ENCODE measurements around the gene KLC3. TPM values are rescaled to one million over a fixed set of nuclear protein-coding genes. Genes with fewer than 3 reads are reported as not detected.

The KLC3 gene
- total RNA-seq, 1 experiment from 2014 or later = 22.8 TPM

- TF ChIP-seq CBX3 (IDR thresholded peaks at IDR 0.05; ENCODE audit: low read depth) = no peak
- TF ChIP-seq POLR2AphosphoS5 (IDR thresholded peaks at IDR 0.05; ENCODE audit: low read depth, low read length) = no peak
- H2AFZ ChIP-seq (ENCODE audit: low read depth, low read length, poor library complexity, severe bottlenecking) = no peak overlapping the region
- H3K4me1 ChIP-seq (ENCODE audit: control insufficient read depth in 1 of 2, insufficient read depth in 2 of 2, low read length in 2 of 2) = peaks cover 23 to 29% of the 10 kb centered on the region in 2 experiments
- ATAC-seq = no peak
- POLR2A ChIA-PET = no interaction called here
- RAD21 ChIA-PET (ENCODE audit: low non-redundant PET in 1 of 2, low total read pairs in 2 of 2, uncharacterized antibody in 2 of 2, unreplicated experiment in 2 of 2) = no interaction called here
- H3K4me3 ChIP-seq (replicated peaks in 1 of 2; ENCODE audit: low read depth in 1 of 2, low read length in 2 of 2) = no peak overlapping the region
- H3K9ac ChIP-seq (ENCODE audit: low read length) = no peak overlapping the region
- H3K9me3 ChIP-seq (ENCODE audit: control insufficient read depth in 1 of 2, insufficient read depth in 1 of 2, low read depth in 1 of 2, low read length in 2 of 2) = no peaks in the 10 kb centered on the region
- no peak for DNase-seq (ENCODE audit: low read depth, low spot score)
- H3K27me3 ChIP-seq (ENCODE audit: insufficient read depth, low read length) = no peaks in the 10 kb centered on the region
- no peaks in the 10 kb centered on the region for H4K20me1 ChIP-seq (ENCODE audit: insufficient read depth)
- H3K27ac ChIP-seq (ENCODE audit: low read depth, low read length) = no peak overlapping the region
- BruUV-seq (replicated peaks) = no TSS peak
- H3K79me2 ChIP-seq (ENCODE audit: insufficient read depth, low read length) = no peaks in the 10 kb centered on the region
- no peak overlapping the region for H3K4me2 ChIP-seq (ENCODE audit: low read length)
- H3K36me3 ChIP-seq (ENCODE audit: control insufficient read depth in 1 of 2, insufficient read depth in 2 of 2, low read length in 2 of 2) = no peaks in the 10 kb centered on the region
- intact Hi-C loops (cut with micrococcal nuclease) = no loop called here
- CTCF ChIA-PET = no interaction called here
- H3K9me2 ChIP-seq (ENCODE audit: insufficient read depth) = no peaks in the 10 kb centered on the region
Observed at GRCh38 chr19:45324349-45324907, 16.1 kb upstream of the KLC3 start.

GRCh38 chr19:45327404-45328143 is 13.0 kb upstream of the KLC3 start:
- ChIA-PET CTCF (no interaction called here), POLR2A (interaction anchor here (0.6 kb wide), 1 partner anchor 17 kb away, joined by 3 read pairs; no protein-coding TSS in a partner anchor), RAD21 (ENCODE audit: low non-redundant PET in 1 of 2, low total read pairs in 2 of 2, uncharacterized antibody in 2 of 2, unreplicated experiment in 2 of 2) (no interaction called here)
- Histone ChIP-seq H3K79me2 (ENCODE audit: insufficient read depth, low read length) (no peaks in the 10 kb centered on the region), H2AFZ (ENCODE audit: low read depth, low read length, poor library complexity, severe bottlenecking) (no peak overlapping the region), H3K27ac (ENCODE audit: low read depth, low read length) (no peak overlapping the region), H3K4me1 (ENCODE audit: control insufficient read depth in 1 of 2, insufficient read depth in 2 of 2, low read length in 2 of 2) (peaks cover 6 to 11% of the 10 kb centered on the region in 2 experiments; a peak in 3 of 4 replicates), H3K36me3 (ENCODE audit: control insufficient read depth in 1 of 2, insufficient read depth in 2 of 2, low read length in 2 of 2) (no peaks in the 10 kb centered on the region), H3K9me3 (ENCODE audit: control insufficient read depth in 1 of 2, insufficient read depth in 1 of 2, low read depth in 1 of 2, low read length in 2 of 2) (no peaks in the 10 kb centered on the region), H3K27me3 (ENCODE audit: insufficient read depth, low read length) (no peaks in the 10 kb centered on the region), H3K4me2 (ENCODE audit: low read length) (no peak overlapping the region), H4K20me1 (ENCODE audit: insufficient read depth) (no peaks in the 10 kb centered on the region), H3K4me3 (replicated peaks in 1 of 2; ENCODE audit: low read depth in 1 of 2, low read length in 2 of 2) (no peak overlapping the region), H3K9me2 (ENCODE audit: insufficient read depth) (no peaks in the 10 kb centered on the region), H3K9ac (ENCODE audit: low read length) (no peak overlapping the region)
- no TSS peak for BruUV-seq (replicated peaks)
- DNase-seq (ENCODE audit: low read depth, low spot score) (no peak), ATAC-seq (no peak)
- intact Hi-C loops (cut with micrococcal nuclease) = no loop called here
- no peak for TF ChIP-seq CBX3 (IDR thresholded peaks at IDR 0.05; ENCODE audit: low read depth)
- TF ChIP-seq RAD21 (IDR thresholded peaks at IDR 0.05; ENCODE audit: low read depth) = no peak
- TF ChIP-seq REST (IDR thresholded peaks at IDR 0.05; ENCODE audit: low read depth) = no peak
- no peak for TF ChIP-seq SIN3A (IDR thresholded peaks at IDR 0.05; ENCODE audit: low read depth)
- no peak for TF ChIP-seq YY1 (IDR thresholded peaks at IDR 0.05; ENCODE audit: extremely low read depth, insufficient replicate concordance, low read depth, low read length)
- no peak for TF ChIP-seq SP1 (IDR thresholded peaks at IDR 0.05; ENCODE audit: low read depth)
- TF ChIP-seq EGR1 (IDR thresholded peaks at IDR 0.05; ENCODE audit: low read depth) = no peak
- no peak for TF ChIP-seq SRF (IDR thresholded peaks at IDR 0.05; ENCODE audit: low read depth)
- no peak for TF ChIP-seq FOSL1 (IDR thresholded peaks at IDR 0.05; ENCODE audit: low read depth)
- no peak for TF ChIP-seq EZH2 (IDR thresholded peaks at IDR 0.05)
- no peak for TF ChIP-seq CTCF (IDR thresholded peaks at IDR 0.05 in 2 of 3, conservative IDR thresholded peaks at IDR 0.05 in 1 of 3; ENCODE audit: borderline replicate concordance in 1 of 3, insufficient read depth in 1 of 3, low read depth in 2 of 3, low read length in 2 of 3)
- no peak for TF ChIP-seq ZFX (IDR thresholded peaks at IDR 0.05)
- no peak for TF ChIP-seq ELF1 (IDR thresholded peaks at IDR 0.05; ENCODE audit: borderline replicate concordance, low read depth)
- TF ChIP-seq JUND (IDR thresholded peaks at IDR 0.05) = no peak
- TF ChIP-seq POLR2A (IDR thresholded peaks at IDR 0.05; ENCODE audit: borderline replicate concordance, extremely low read depth, insufficient read depth, insufficient read length) = no peak

Measured in HCT116 (cell line).